Sigmoid colon (tissue), 7 donors: ENCODE data around the gene BPI. TPM values are rescaled to one million over a fixed set of nuclear protein-coding genes. Genes with fewer than 3 reads are reported as not detected.

Source experiments
- DNase-seq: peaks from one replicate; pipeline ENCODE4 v3.0.0-alpha.2; 2019
- H3K27ac ChIP-seq, 4 donors: fragments of 200-600 bp; sonication (generic); one replicate each; pipeline ENCODE4 v1.5.1; 2016 to 2019; ENCODE audit warnings: mild to moderate bottlenecking in 1 of 4
- H3K27me3 ChIP-seq, 3 donors: fragments of 200-600 bp; sonication (generic); one replicate each; pipeline ENCODE4 v1.5.1; 2019; ENCODE audit warnings: mild to moderate bottlenecking in 1 of 3
- H3K36me3 ChIP-seq, 4 donors: fragments of 200-600 bp; sonication (generic); one replicate each; pipeline ENCODE4 v1.5.1; 2016 to 2019
- H3K4me1 ChIP-seq, 4 donors: fragments of 200-600 bp; sonication (generic); one replicate each; pipeline ENCODE4 v1.5.1; 2017 to 2019
- H3K4me3 ChIP-seq, 4 donors: fragments of 200-600 bp; sonication (generic); one replicate each; pipeline ENCODE4 v1.5.1; 2017 to 2019; ENCODE audit warnings: mild to moderate bottlenecking in 2 of 4, moderate library complexity in 1 of 4
- H3K9me3 ChIP-seq, 4 donors: fragments of 200-600 bp in 3 of 4; sonication (generic) in 3 of 4; one replicate each; pipeline versions ENCODE4 v1.5.1 to v1.6.1; 2013 to 2019
- CTCF ChIP-seq, 4 experiments: fragments of 450-650 bp in 3 of 4; fragments of 200-600 bp in 1 of 4; IDR thresholded peaks; one replicate each; pipeline ENCODE4 v1.5.1; 2016 to 2019; ENCODE audit warnings: antibody characterized with exemption in 4 of 4, mild to moderate bottlenecking in 3 of 4, moderate library complexity in 2 of 4
- EP300 ChIP-seq, 4 donors: sonication (generic); formaldehyde crosslinking; IDR thresholded peaks; one replicate each; pipeline ENCODE4 v1.6.1; 2017; ENCODE audit warnings: antibody characterized with exemption in 4 of 4
- POLR2A ChIP-seq, 2 donors: fragments of 450-650 bp; IDR thresholded peaks; one replicate each; pipeline ENCODE4 v1.6.1; 2016; ENCODE audit warnings: antibody characterized with exemption in 2 of 2, mild to moderate bottlenecking in 2 of 2, moderate library complexity in 2 of 2
- POLR2AphosphoS5 ChIP-seq, 4 donors: sonication (generic); formaldehyde crosslinking; IDR thresholded peaks; one replicate each; pipeline ENCODE4 v1.6.1; 2017; ENCODE audit warnings: antibody characterized with exemption in 4 of 4
- WGBS, 2 donors: extraction: QIAGEN DNeasy Blood & Tissue Kit; methylation state at CpG; one replicate each; pipeline ENCODE4 v1.1.7; 2013; 5-methylcytosine and 5-hydroxymethylcytosine counted together
- intact Hi-C: fragments of 100-400 bp; cut with DNase I; formaldehyde crosslinking; loops from one replicate; pipeline ENCODE4 v1.15.1; 2023
- polyA plus RNA-seq, 3 donors: library from polyadenylated mRNA; stranded (reverse); fragments of 200-250 nt; gene quantifications; one replicate each; pipeline ENCODE4 v1.2.3, GENCODE V29; 2013
- total RNA-seq, 4 donors: library from RNA; depleted of rRNA; stranded (reverse); fragments of >200 nt; gene quantifications; one replicate each; pipeline ENCODE4 v1.1.0, GENCODE V29; 2016
- donor health status: healthy with polysubstance abuse.
- donor health status: Bipolar disorder and iron deficiency.
- donor health status: healthy.

BPI gene
- total and polyA plus RNA-seq, 7 donors, result 0.09 to 0.99 TPM; not detected in 5

DNA sequence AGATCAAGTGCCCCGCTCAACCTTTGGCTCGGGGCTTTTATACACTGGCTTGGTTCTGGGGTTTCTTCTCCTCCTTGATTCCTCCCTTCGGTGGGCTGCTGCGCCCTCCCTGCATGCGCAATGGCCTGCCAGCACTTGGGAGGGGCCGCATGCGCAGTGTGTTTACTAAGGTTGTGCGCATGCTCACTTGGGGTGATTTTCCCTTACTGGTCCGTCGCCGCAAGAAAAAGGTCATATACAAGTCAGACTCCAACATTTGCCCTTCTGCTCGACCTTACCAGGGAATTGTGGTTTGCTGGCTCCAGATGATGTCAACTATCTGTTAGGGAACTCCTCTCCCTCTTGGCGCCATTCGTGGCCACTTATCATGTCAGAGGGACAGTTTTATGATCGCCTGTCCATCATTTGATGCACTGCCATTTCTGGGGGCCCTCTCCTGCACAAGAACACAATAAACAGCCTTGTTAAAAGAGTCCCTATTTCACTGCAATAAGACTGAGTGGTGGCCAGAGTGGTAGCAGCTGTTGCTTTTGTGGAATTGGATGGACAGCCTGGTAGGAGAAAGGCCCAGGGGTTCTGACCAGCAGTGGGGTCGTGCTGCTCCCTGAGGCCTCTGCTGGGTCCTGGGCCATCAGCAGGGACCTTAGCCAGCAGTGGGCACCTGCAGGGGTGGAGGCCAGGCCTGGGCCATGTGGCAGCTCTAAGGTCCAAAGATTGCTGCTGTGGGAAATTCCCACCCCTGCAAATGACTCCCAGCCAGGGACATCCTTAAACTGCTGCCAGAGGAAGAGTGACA, 39.6 kb downstream of the BPI start:
- H3K27me3 ChIP-seq, result no peaks in the 10 kb centered on the region
- DNase-seq, result peak; percentile 82
- no peaks in the 10 kb centered on the region for H3K9me3 ChIP-seq
- peak overlapping the region in 3 of 4 donors; percentile 25 to 37 (median 33) for H3K4me3 ChIP-seq
- H3K36me3 ChIP-seq, result no peaks in the 10 kb centered on the region
- WGBS, 2 donors, result 18 to 49% methylated on average over 16 of the region's 16 CpGs
- intact Hi-C loops, result no loop called here
- peaks cover 0 to 13% (median 3%) of the 10 kb centered on the region in 4 donors for H3K4me1 ChIP-seq
- H3K27ac ChIP-seq, result peak overlapping the region in 2 of 4 donors; percentile 34 to 46
- no peak for TF ChIP-seq CTCF (IDR thresholded peaks at IDR 0.05)
- peak in 1 of 4 donors; percentile 26 for TF ChIP-seq POLR2AphosphoS5 (IDR thresholded peaks at IDR 0.05)

- 88 to 91% methylated on average over 5 of the region's 5 CpGs for WGBS, 2 donors
- no peak for DNase-seq
These were observed 40.2 kb downstream of the BPI start for GRCh38 chr20:38344107-38344701.

GRCh38 chr20:38345643-38346042, 41.7 kb downstream of the BPI start:
- Histone ChIP-seq H3K27ac (no peak overlapping the region), H3K9me3 (no peaks in the 10 kb centered on the region), H3K36me3 (no peaks in the 10 kb centered on the region), H3K4me1 (peaks cover 0 to 13% (median 3%) of the 10 kb centered on the region in 4 donors), H3K4me3 (no peak overlapping the region), H3K27me3 (no peaks in the 10 kb centered on the region)
- 39 to 78% methylated on average over 2 of the region's 2 CpGs for WGBS, 2 donors
- no peak for DNase-seq
- intact Hi-C loops, result no loop called here
- TF ChIP-seq CTCF (IDR thresholded peaks at IDR 0.05), result no peak
- TF ChIP-seq EP300 (IDR thresholded peaks at IDR 0.05), result no peak
- TF ChIP-seq POLR2A (IDR thresholded peaks at IDR 0.05), result no peak
- TF ChIP-seq POLR2AphosphoS5 (IDR thresholded peaks at IDR 0.05), result no peak

More at GRCh38 chr20:38344107-38344701, 40.2 kb downstream of the BPI start:
- Histone ChIP-seq H3K27me3 (no peaks in the 10 kb centered on the region), H3K9me3 (no peaks in the 10 kb centered on the region), H3K4me1 (peaks cover 0 to 13% (median 3%) of the 10 kb centered on the region in 4 donors), H3K36me3 (no peaks in the 10 kb centered on the region), H3K27ac (no peak overlapping the region), H3K4me3 (no peak overlapping the region)
- TF ChIP-seq CTCF (IDR thresholded peaks at IDR 0.05), result no peak
- TF ChIP-seq POLR2AphosphoS5 (IDR thresholded peaks at IDR 0.05), result no peak
- TF ChIP-seq POLR2A (IDR thresholded peaks at IDR 0.05), result no peak
- TF ChIP-seq EP300 (IDR thresholded peaks at IDR 0.05), result no peak
- intact Hi-C loops, result no loop called here

DNA sequence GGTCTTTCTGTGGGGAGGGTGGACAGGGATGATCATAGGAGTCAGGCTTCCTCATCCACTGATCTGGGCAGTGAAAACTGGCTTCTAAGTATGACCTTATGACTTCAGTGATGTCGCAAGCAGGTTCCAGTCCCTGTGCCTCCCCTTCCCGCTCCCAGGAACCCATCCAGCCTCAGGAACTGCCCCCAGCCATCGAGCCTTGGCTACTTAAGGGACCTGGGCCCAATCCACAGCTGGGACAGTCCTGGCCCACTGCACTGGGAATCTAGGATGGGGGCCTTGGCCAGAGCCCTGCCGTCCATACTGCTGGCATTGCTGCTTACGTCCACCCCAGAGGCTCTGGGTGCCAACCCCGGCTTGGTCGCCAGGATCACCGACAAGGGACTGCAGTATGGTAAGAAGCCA, 42.3 kb downstream of the BPI start, which contains the start of gene LBP:
Gene LBP (plus strand): TSS at position 236 of the 405 bp plus-strand sequence. CDS start 35 bp downstream, at position 271.
- Histone ChIP-seq H3K4me3 (no peak within 1 kb of the TSS), H3K9me3 (no peaks in the 10 kb centered on the region), H3K27ac (no peak within 1 kb of the TSS), H3K27me3 (no peaks in the 10 kb centered on the region), H3K4me1 (peaks cover 0 to 13% (median 3%) of the 10 kb centered on the region in 4 donors), H3K36me3 (no peaks in the 10 kb centered on the region)
- WGBS, 2 donors, result 86 to 91% methylated on average over 8 of the region's 8 CpGs
- intact Hi-C loops, result no loop called here
- DNase-seq, result no peak
- no peak for TF ChIP-seq POLR2AphosphoS5 (IDR thresholded peaks at IDR 0.05)
- no peak for TF ChIP-seq EP300 (IDR thresholded peaks at IDR 0.05)
- no peak for TF ChIP-seq POLR2A (IDR thresholded peaks at IDR 0.05)
- no peak for TF ChIP-seq CTCF (IDR thresholded peaks at IDR 0.05)
